ENCODE data around the gene TSPEAR. TPM values are rescaled to one million over a fixed set of nuclear protein-coding genes. Genes with fewer than 3 reads are reported as not detected.

The TSPEAR gene
- total RNA-seq, 2 donors from 2014 or later = 0.85 TPM; not detected in 1

DNA sequence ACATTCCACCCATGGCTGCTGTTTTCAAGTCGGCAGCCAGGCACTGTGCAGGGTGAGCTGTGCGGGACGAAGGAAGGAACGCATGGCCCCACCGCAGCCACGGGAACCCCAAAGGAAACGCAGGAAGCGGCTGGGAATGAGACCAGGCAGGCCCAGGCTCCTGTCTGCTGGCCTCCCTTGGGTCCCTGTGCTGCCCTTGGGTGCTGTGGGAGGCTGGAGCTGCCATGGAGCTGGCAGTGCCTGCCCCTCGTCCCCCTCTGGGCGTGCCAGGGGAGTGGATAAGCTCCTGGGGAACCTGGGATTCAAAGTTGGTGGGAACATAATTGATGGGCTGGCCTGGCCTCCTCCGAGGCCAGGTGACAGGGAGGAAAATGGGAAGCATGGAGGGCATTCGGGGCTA is 143.1 kb downstream of the TSPEAR start:
- WGBS = 77% methylated on average over 9 of the region's 12 CpGs
- TF ChIP-seq POLR2A (IDR thresholded peaks at IDR 0.05) (no peak), CTCF (IDR thresholded peaks at IDR 0.05) (no peak), POLR2AphosphoS5 (IDR thresholded peaks at IDR 0.05) (no peak)
- intact Hi-C loops (cut with DNase I) = no loop called here

GRCh38 chr21:44567481-44568171 is 143.7 kb downstream of the TSPEAR start:
- intact Hi-C loops (cut with DNase I) = no loop called here
- TF ChIP-seq POLR2A (IDR thresholded peaks at IDR 0.05) (no peak), CTCF (IDR thresholded peaks at IDR 0.05) (no peak), POLR2AphosphoS5 (IDR thresholded peaks at IDR 0.05) (no peak)
- H3K4me3 ChIP-seq = no peak overlapping the region
- H3K9me3 ChIP-seq = no peaks in the 10 kb centered on the region
- no peak overlapping the region for H3K27ac ChIP-seq
- no peaks in the 10 kb centered on the region for H3K36me3 ChIP-seq
- no peaks in the 10 kb centered on the region for H3K4me1 ChIP-seq (replicated peaks)
- H3K27me3 ChIP-seq (replicated peaks; ENCODE audit: insufficient read depth) = no peaks in the 10 kb centered on the region
- DNase-seq (ENCODE audit: low spot score) = no peak
- 90% methylated on average over 18 of the region's 18 CpGs for WGBS

More for the DNA sequence above, 143.1 kb downstream of the TSPEAR start:
- Histone ChIP-seq H3K27ac (no peak overlapping the region), H3K4me1 (replicated peaks) (no peaks in the 10 kb centered on the region), H3K9me3 (no peaks in the 10 kb centered on the region), H3K27me3 (replicated peaks; ENCODE audit: insufficient read depth) (no peaks in the 10 kb centered on the region), H3K36me3 (no peaks in the 10 kb centered on the region), H3K4me3 (no peak overlapping the region)
- DNase-seq (ENCODE audit: low spot score) = no peak

- WGBS = 64% methylated on average over 1 of the region's 1 CpG
- no peak for DNase-seq (ENCODE audit: low spot score)
- Histone ChIP-seq H3K27me3 (replicated peaks; ENCODE audit: insufficient read depth) (no peaks in the 10 kb centered on the region), H3K9me3 (no peaks in the 10 kb centered on the region), H3K36me3 (no peaks in the 10 kb centered on the region), H3K27ac (no peak overlapping the region), H3K4me3 (no peak overlapping the region), H3K4me1 (replicated peaks) (no peaks in the 10 kb centered on the region)
- intact Hi-C loops (cut with DNase I) = no loop called here
- no peak for TF ChIP-seq POLR2A (IDR thresholded peaks at IDR 0.05)
- TF ChIP-seq CTCF (IDR thresholded peaks at IDR 0.05) = no peak
- no peak for TF ChIP-seq POLR2AphosphoS5 (IDR thresholded peaks at IDR 0.05)
Measured at GRCh38 chr21:44566403-44566802, 145.0 kb downstream of the TSPEAR start.

DNA sequence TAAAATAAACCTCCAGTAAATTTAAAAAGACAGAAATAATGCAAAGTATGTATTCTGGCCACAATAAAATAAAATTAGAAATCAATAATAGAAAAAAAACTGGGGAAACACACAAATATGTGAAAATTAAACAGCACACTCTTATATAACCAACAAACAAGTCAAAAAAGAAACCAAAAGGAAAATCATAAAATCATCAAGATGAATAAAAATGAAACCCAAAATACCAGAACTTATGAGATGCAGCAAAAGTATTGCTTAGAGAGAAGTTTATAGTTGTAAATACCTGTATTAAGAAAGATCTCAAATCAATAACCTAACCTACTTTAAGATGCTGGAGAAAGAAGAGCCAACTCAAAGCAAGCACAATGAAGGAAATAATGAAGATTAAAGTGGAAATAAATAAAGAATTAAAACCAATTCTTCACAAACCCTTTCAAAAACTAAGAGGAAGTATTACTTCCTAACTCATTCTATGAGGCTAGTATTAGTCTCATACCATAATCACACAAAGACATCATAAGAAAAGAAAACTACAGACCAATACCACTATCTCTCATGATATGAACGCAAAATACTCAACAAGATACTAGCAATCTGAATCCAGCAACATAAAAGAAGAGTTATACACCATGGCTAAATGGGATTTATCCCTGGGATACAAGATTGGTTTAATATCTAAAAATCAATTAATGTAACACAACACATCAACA is 146.3 kb downstream of the TSPEAR start:
- intact Hi-C loops (cut with DNase I) = no loop called here

More for the DNA sequence above, 146.3 kb downstream of the TSPEAR start:
- WGBS = 88% methylated on average over 1 of the region's 1 CpG
- Histone ChIP-seq H3K4me3 (no peak overlapping the region), H3K9me3 (no peaks in the 10 kb centered on the region), H3K4me1 (replicated peaks) (no peaks in the 10 kb centered on the region), H3K27me3 (replicated peaks; ENCODE audit: insufficient read depth) (no peaks in the 10 kb centered on the region), H3K36me3 (no peaks in the 10 kb centered on the region), H3K27ac (no peak overlapping the region)
- TF ChIP-seq CTCF (IDR thresholded peaks at IDR 0.05) (no peak), POLR2A (IDR thresholded peaks at IDR 0.05) (no peak), POLR2AphosphoS5 (IDR thresholded peaks at IDR 0.05) (no peak)
- DNase-seq (ENCODE audit: low spot score) = no peak

All from prostate gland (tissue), 2 donors.